ENCODE results near the gene ARID5B.

Gene ARID5B

GRCh38 chr10:62057850-62058249 is 156.4 kb downstream of the ARID5B start:
- ChIA-PET POLR2A (interaction anchor here (1.3 to 2.5 kb wide), 2 partner anchors 9 to 160 kb away, joined by 3 to 11 read pairs; no protein-coding TSS in a partner anchor), CTCF (no interaction called here)
- no peak for TF ChIP-seq PKNOX1 (IDR thresholded peaks at IDR 0.05)
- TF ChIP-seq ARNT (IDR thresholded peaks at IDR 0.05) = no peak
- no peak for TF ChIP-seq TARDBP (IDR thresholded peaks at IDR 0.05)
- TF ChIP-seq BHLHE40 (IDR thresholded peaks at IDR 0.05; ENCODE audit: borderline replicate concordance) = no peak
- no peak for TF ChIP-seq FOXK2 (IDR thresholded peaks at IDR 0.05)
- no peak for TF ChIP-seq NFRKB (IDR thresholded peaks at IDR 0.05)
- no peak for TF ChIP-seq ZNF384 (IDR thresholded peaks at IDR 0.05)
- no peak for TF ChIP-seq FOXA1 (IDR thresholded peaks at IDR 0.05)
- TF ChIP-seq CTBP1 (IDR thresholded peaks at IDR 0.05; ENCODE audit: borderline replicate concordance) = no peak
- TF ChIP-seq SUZ12 (IDR thresholded peaks at IDR 0.05) = no peak
- no peak for TF ChIP-seq HDGF (IDR thresholded peaks at IDR 0.05; ENCODE audit: borderline replicate concordance)
- no peak for DNase-seq (ENCODE audit: extremely low spot score)

GRCh38 chr10:62058476-62058875 is 157.0 kb downstream of the ARID5B start:
- ChIA-PET POLR2A (interaction anchor here (1.3 to 2.5 kb wide), 2 partner anchors 9 to 161 kb away, joined by 3 to 11 read pairs; no protein-coding TSS in a partner anchor), CTCF (interaction anchor here (0.8 kb wide), 1 partner anchor 9 kb away, joined by 3 read pairs; no protein-coding TSS in a partner anchor)
- DNase-seq (ENCODE audit: extremely low spot score) = no peak
- no peak for TF ChIP-seq FOXA1 (IDR thresholded peaks at IDR 0.05)
- TF ChIP-seq CTBP1 (IDR thresholded peaks at IDR 0.05; ENCODE audit: borderline replicate concordance) = no peak
- no peak for TF ChIP-seq NFRKB (IDR thresholded peaks at IDR 0.05)
- no peak for TF ChIP-seq PKNOX1 (IDR thresholded peaks at IDR 0.05)
- no peak for TF ChIP-seq LEF1 (IDR thresholded peaks at IDR 0.05; ENCODE audit: borderline replicate concordance)
- TF ChIP-seq FOXK2 (IDR thresholded peaks at IDR 0.05) = no peak
- no peak for TF ChIP-seq TARDBP (IDR thresholded peaks at IDR 0.05)
- no peak for TF ChIP-seq ARNT (IDR thresholded peaks at IDR 0.05)
- no peak for TF ChIP-seq HDGF (IDR thresholded peaks at IDR 0.05; ENCODE audit: borderline replicate concordance)
- TF ChIP-seq ZNF384 (IDR thresholded peaks at IDR 0.05) = no peak
- no peak for TF ChIP-seq SP1 (IDR thresholded peaks at IDR 0.05)
- no peak for TF ChIP-seq L3MBTL2 (conservative IDR thresholded peaks at IDR 0.05)
- no peak for TF ChIP-seq ELF4 (IDR thresholded peaks at IDR 0.05)
- TF ChIP-seq BHLHE40 (IDR thresholded peaks at IDR 0.05; ENCODE audit: borderline replicate concordance) = no peak

- TF ChIP-seq ELF4 (IDR thresholded peaks at IDR 0.05) (no peak), PKNOX1 (IDR thresholded peaks at IDR 0.05) (no peak), LEF1 (IDR thresholded peaks at IDR 0.05; ENCODE audit: borderline replicate concordance) (no peak), FOXA1 (IDR thresholded peaks at IDR 0.05) (no peak), SUZ12 (IDR thresholded peaks at IDR 0.05) (no peak)
- DNase-seq (ENCODE audit: extremely low spot score) = no peak
- CTCF ChIA-PET = interaction anchor here (0.8 kb wide), 1 partner anchor 9 kb away, joined by 3 read pairs; no protein-coding TSS in a partner anchor
- POLR2A ChIA-PET = interaction anchor here (1.3 to 2.5 kb wide), 2 partner anchors 10 to 161 kb away, joined by 3 to 11 read pairs; no protein-coding TSS in a partner anchor
Observed at GRCh38 chr10:62058896-62059216, 157.4 kb downstream of the ARID5B start.

GRCh38 chr10:62059217-62059920 is 157.9 kb downstream of the ARID5B start:
- TF ChIP-seq FOXM1 (IDR thresholded peaks at IDR 0.05; ENCODE audit: borderline replicate concordance) = no peak
- no peak for TF ChIP-seq ARNT (IDR thresholded peaks at IDR 0.05)
- TF ChIP-seq ZNF384 (IDR thresholded peaks at IDR 0.05) = no peak
- no peak for TF ChIP-seq FOXA1 (IDR thresholded peaks at IDR 0.05)
- TF ChIP-seq L3MBTL2 (conservative IDR thresholded peaks at IDR 0.05) = no peak
- TF ChIP-seq NFRKB (IDR thresholded peaks at IDR 0.05) = no peak
- TF ChIP-seq TARDBP (IDR thresholded peaks at IDR 0.05) = no peak
- TF ChIP-seq HDGF (IDR thresholded peaks at IDR 0.05; ENCODE audit: borderline replicate concordance) = no peak
- no peak for DNase-seq (ENCODE audit: extremely low spot score)
- CTCF ChIA-PET = interaction anchor here (0.8 kb wide), 1 partner anchor 8 kb away, joined by 3 read pairs; no protein-coding TSS in a partner anchor
- POLR2A ChIA-PET = interaction anchor here (2.5 kb wide), 1 partner anchor 10 kb away, joined by 11 read pairs; no protein-coding TSS in a partner anchor

GRCh38 chr10:62062028-62062427 is 160.5 kb downstream of the ARID5B start:
- DNase-seq (ENCODE audit: extremely low spot score) = no peak
- TF ChIP-seq FOXM1 (IDR thresholded peaks at IDR 0.05; ENCODE audit: borderline replicate concordance) (no peak), SUZ12 (IDR thresholded peaks at IDR 0.05) (no peak), TARDBP (IDR thresholded peaks at IDR 0.05) (no peak), ZNF384 (IDR thresholded peaks at IDR 0.05) (no peak), FOXA1 (IDR thresholded peaks at IDR 0.05) (no peak), BHLHE40 (IDR thresholded peaks at IDR 0.05; ENCODE audit: borderline replicate concordance) (no peak), ARNT (IDR thresholded peaks at IDR 0.05) (no peak), SP1 (IDR thresholded peaks at IDR 0.05) (no peak), NFRKB (IDR thresholded peaks at IDR 0.05) (no peak), FOXK2 (IDR thresholded peaks at IDR 0.05) (no peak), CTBP1 (IDR thresholded peaks at IDR 0.05; ENCODE audit: borderline replicate concordance) (no peak), LEF1 (IDR thresholded peaks at IDR 0.05; ENCODE audit: borderline replicate concordance) (no peak), L3MBTL2 (conservative IDR thresholded peaks at IDR 0.05) (no peak), PKNOX1 (IDR thresholded peaks at IDR 0.05) (no peak), HDGF (IDR thresholded peaks at IDR 0.05; ENCODE audit: borderline replicate concordance) (no peak), ELF4 (IDR thresholded peaks at IDR 0.05) (no peak)
- CTCF ChIA-PET = interaction anchor here (0.8 kb wide), 1 partner anchor 183 kb away, joined by 3 read pairs; no protein-coding TSS in a partner anchor
- POLR2A ChIA-PET = no interaction called here

Data from HEK293T (cell line).